ENCODE results near the gene ATF1. TPM values are rescaled to one million over a fixed set of nuclear protein-coding genes. Genes with fewer than 3 reads are reported as not detected.

ATF1 gene
- total and polyA plus RNA-seq, 5 donors, result 8.4 to 33.1 (median 23.2) TPM

DNA sequence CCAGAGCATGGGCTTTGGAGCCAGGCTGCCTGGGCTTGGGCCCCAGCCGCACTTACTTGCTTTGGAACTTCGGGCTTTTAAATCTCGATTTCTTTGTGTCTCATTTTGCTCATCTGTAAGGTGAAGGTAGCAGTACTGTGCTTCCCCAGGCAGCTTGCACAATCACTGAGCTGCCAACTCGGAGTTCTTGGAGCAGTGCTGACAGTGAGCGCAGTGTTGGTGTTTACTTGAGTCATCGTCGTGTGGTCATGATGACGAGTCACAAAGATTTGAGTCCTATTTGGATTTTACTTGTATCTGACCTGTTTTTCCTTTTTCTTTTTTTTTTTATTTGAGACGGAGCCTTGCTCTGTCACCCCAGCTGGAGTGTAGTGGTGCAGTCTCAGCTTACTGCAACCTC lies 31.3 kb upstream of the ATF1 start:
- Histone ChIP-seq H3K27me3 (ENCODE audit: control insufficient read depth, insufficient read depth) (no peaks in the 10 kb centered on the region), H3K9me3 (ENCODE audit: control insufficient read depth, low read length) (no peaks in the 10 kb centered on the region), H3K27ac (ENCODE audit: low read length) (no peak overlapping the region), H3K4me1 (ENCODE audit: control insufficient read depth, insufficient read depth, low read length) (no peaks in the 10 kb centered on the region), H3K4me3 (ENCODE audit: low read length) (no peak overlapping the region)
- ATAC-seq, result no peak
- intact Hi-C loops (cut with DNase I), result loop anchor here in 2 of 4 donors (10.0 kb wide), 1 partner anchor 228 kb away; the partner anchor contains the start of gene DIP2B (in 2 of the 2)
- DNase-seq, result no peak
- WGBS, result 91% methylated on average over 9 of the region's 9 CpGs

DNA sequence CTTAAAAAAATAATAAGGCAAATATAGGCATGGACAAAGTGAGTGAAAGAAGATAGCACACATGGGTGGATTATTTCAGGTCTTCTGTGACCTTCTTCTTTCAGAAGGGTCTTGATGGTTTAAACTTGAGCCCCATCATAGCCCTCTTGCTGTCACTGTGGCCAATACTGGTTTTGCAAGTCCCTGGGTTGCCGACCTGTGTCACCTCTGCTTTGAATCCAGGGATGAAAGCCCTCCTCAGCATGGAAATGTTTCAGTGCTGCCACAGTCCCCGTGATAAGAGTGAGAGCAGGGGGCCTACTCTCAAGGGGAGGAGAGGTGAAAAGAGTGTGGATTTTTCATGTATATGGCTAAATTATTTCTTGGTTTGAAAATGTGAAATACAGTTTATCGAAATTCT lies 30.2 kb upstream of the ATF1 start:
- intact Hi-C loops (cut with DNase I), result loop anchor here in 2 of 4 donors (10.0 kb wide), 1 partner anchor 229 kb away; the partner anchor contains the start of gene DIP2B (in 2 of the 2)
- DNase-seq, result no peak

DNA sequence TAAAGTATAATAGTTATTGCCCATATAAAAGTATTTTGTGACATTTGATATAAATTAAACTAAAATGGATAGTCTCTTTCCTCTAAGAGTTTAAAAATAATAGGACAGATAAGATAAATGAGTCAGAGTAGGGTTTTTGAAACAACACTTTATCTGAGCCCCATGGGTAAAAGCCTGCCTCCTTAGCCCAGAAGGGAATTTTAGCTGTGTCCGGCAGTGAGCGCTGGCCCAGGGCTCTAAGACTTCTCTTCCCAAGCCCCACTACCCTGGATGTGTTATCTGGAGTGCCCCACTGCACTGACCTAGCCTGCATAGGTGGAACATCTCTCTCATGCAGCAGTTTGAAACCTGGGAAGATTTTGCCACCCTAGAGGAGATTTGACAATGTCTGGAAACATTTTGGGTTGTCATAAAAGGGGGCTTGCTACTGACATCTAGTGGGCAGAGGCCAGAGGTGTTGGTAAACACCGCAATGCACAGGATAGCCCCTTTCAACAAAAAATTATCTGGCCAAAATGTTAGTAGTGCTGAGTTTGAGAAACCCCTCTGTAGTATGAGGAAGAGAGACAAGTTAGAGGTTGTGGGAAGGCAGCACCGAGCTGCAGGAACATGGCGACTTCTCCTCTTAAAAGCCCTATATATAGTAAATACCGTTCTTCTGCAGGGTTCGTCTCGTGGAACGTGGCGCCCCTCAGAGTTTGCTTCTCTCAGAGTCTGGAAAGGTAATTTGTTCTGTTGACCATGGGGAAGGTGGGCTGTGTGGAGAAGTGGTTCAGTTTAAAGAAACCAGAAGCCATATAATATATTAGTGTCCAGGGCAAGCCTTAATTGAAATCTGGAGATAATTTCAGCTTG lies 29.3 kb upstream of the ATF1 start:
- H3K27me3 ChIP-seq (ENCODE audit: control insufficient read depth, insufficient read depth), result no peaks in the 10 kb centered on the region
- no peaks in the 10 kb centered on the region for H3K4me1 ChIP-seq (ENCODE audit: control insufficient read depth, insufficient read depth, low read length)
- 66% methylated on average over 10 of the region's 10 CpGs for WGBS
- ATAC-seq, result peak in 1 of 2 donors; percentile 37
- no peaks in the 10 kb centered on the region for H3K9me3 ChIP-seq (ENCODE audit: control insufficient read depth, low read length)
- no peak overlapping the region for H3K4me3 ChIP-seq (ENCODE audit: low read length)
- intact Hi-C loops (cut with DNase I), result loop anchor here in 2 of 4 donors (10.0 kb wide), 1 partner anchor 230 kb away; the partner anchor contains the start of gene DIP2B (in 2 of the 2)
- H3K27ac ChIP-seq (ENCODE audit: low read length), result no peak overlapping the region
- DNase-seq, result no peak

More for the DNA sequence above, 30.2 kb upstream of the ATF1 start:
- H3K4me3 ChIP-seq (ENCODE audit: low read length), result no peak overlapping the region
- H3K9me3 ChIP-seq (ENCODE audit: control insufficient read depth, low read length), result no peaks in the 10 kb centered on the region
- no peak for ATAC-seq
- H3K27ac ChIP-seq (ENCODE audit: low read length), result no peak overlapping the region
- 73% methylated on average over 3 of the region's 3 CpGs for WGBS
- no peaks in the 10 kb centered on the region for H3K4me1 ChIP-seq (ENCODE audit: control insufficient read depth, insufficient read depth, low read length)
- H3K27me3 ChIP-seq (ENCODE audit: control insufficient read depth, insufficient read depth), result no peaks in the 10 kb centered on the region

DNA sequence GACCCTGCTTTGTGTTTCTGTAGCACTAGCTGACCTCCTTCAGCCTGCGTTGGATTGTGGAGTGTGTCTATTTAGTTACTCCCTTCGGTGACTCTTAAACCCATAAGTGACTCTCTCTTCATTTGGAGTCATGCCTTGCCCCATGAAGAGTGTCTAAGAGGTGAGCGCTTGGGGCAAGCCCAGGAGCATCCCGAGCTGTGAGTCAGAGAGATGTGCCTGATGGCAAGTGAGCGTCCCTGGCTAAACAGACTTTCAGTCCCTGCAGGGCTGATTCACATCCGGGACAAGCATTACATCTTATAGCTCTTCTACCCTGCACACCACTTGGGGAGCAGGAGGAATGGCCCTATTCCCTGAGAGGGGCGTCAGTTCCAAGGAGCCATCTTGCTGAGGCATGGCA lies 24.3 kb upstream of the ATF1 start:
- Histone ChIP-seq H3K4me3 (ENCODE audit: low read length) (no peak overlapping the region), H3K9me3 (ENCODE audit: control insufficient read depth, low read length) (no peaks in the 10 kb centered on the region), H3K27ac (ENCODE audit: low read length) (no peak overlapping the region), H3K27me3 (ENCODE audit: control insufficient read depth, insufficient read depth) (no peaks in the 10 kb centered on the region), H3K4me1 (ENCODE audit: control insufficient read depth, insufficient read depth, low read length) (no peaks in the 10 kb centered on the region)
- 96% methylated on average over 7 of the region's 7 CpGs for WGBS
- intact Hi-C loops (cut with DNase I), result loop anchor here in 2 of 4 donors (10.0 kb wide), 1 partner anchor 235 kb away; the partner anchor contains the start of gene DIP2B (in 2 of the 2)
- no peak for ATAC-seq
- DNase-seq, result no peak

DNA sequence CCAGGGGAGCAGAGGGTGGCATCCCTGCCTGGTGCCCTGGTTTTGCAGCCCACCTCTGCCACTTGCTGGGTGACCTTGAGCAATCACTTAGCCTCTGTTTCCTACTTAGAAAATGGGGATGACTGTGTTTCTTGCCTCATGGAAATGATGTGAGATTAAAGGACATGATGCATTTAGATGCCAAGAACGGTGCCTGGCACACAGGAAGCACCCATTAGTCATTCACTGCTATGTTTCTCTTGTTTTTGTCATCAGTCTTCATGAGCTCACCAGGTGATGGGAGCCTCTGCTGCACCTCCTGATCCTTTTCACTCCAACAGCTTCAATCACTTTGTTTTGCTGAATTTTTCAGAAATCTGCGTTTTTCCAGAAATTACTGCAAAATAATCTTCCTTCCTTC lies 23.6 kb upstream of the ATF1 start:
- Histone ChIP-seq H3K9me3 (ENCODE audit: control insufficient read depth, low read length) (no peaks in the 10 kb centered on the region), H3K4me3 (ENCODE audit: low read length) (no peak overlapping the region), H3K27ac (ENCODE audit: low read length) (no peak overlapping the region), H3K27me3 (ENCODE audit: control insufficient read depth, insufficient read depth) (no peaks in the 10 kb centered on the region), H3K4me1 (ENCODE audit: control insufficient read depth, insufficient read depth, low read length) (no peaks in the 10 kb centered on the region)
- DNase-seq, result no peak
- ATAC-seq, result no peak
- intact Hi-C loops (cut with DNase I), result no loop called here
- WGBS, result 86% methylated on average over 2 of the region's 2 CpGs

DNA sequence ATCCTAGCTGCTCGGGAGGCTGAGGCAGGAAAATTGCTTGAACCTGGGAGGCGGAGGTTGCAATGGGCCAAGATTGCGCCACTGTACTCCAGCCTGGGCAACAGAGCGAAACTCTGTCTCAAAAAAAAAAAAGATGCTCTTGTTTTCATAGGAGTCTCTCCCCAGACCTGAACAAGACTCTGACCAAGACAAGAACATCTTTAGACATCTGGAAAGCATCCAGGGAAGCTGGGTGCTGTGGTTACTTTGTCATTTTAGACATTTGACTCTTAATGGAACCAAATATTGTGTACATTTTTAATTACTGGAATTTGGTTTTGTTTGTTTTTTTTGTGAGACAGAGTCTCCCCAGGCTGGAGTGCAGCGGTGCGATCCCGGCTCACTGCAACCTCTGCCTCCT lies 21.1 kb upstream of the ATF1 start:
- intact Hi-C loops (cut with DNase I), result no loop called here
- ATAC-seq, result no peak
- WGBS, result 97% methylated on average over 7 of the region's 7 CpGs
- no peak overlapping the region for H3K27ac ChIP-seq (ENCODE audit: low read length)
- no peaks in the 10 kb centered on the region for H3K27me3 ChIP-seq (ENCODE audit: control insufficient read depth, insufficient read depth)
- no peaks in the 10 kb centered on the region for H3K4me1 ChIP-seq (ENCODE audit: control insufficient read depth, insufficient read depth, low read length)
- no peak overlapping the region for H3K4me3 ChIP-seq (ENCODE audit: low read length)
- no peaks in the 10 kb centered on the region for H3K9me3 ChIP-seq (ENCODE audit: control insufficient read depth, low read length)
- DNase-seq, result no peak

DNA sequence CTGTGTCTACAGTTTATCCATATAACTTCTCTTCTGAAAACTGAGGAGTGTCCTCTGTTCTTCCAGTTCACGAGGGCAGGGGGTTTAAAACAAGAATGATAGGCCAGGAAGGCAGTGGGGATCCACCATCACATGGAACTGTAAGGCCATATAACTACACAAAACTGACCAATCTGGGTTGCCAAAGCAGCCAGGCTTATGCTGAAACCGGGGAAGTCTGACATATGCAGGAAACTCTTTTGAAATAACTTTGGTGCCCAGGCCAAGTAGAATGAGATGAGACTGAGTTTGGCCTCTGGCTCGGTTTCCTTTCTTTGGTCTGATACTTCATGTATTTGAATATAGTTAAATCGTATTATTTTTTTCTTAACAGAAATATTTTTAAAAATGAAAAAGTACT lies 18.0 kb upstream of the ATF1 start:
- DNase-seq, result no peak
- Histone ChIP-seq H3K27me3 (ENCODE audit: control insufficient read depth, insufficient read depth) (no peaks in the 10 kb centered on the region), H3K4me1 (ENCODE audit: control insufficient read depth, insufficient read depth, low read length) (no peaks in the 10 kb centered on the region), H3K27ac (ENCODE audit: low read length) (no peak overlapping the region), H3K4me3 (ENCODE audit: low read length) (no peak overlapping the region), H3K9me3 (ENCODE audit: control insufficient read depth, low read length) (no peaks in the 10 kb centered on the region)
- 82% methylated on average over 4 of the region's 4 CpGs for WGBS
- intact Hi-C loops (cut with DNase I), result no loop called here
- ATAC-seq, result no peak

DNA sequence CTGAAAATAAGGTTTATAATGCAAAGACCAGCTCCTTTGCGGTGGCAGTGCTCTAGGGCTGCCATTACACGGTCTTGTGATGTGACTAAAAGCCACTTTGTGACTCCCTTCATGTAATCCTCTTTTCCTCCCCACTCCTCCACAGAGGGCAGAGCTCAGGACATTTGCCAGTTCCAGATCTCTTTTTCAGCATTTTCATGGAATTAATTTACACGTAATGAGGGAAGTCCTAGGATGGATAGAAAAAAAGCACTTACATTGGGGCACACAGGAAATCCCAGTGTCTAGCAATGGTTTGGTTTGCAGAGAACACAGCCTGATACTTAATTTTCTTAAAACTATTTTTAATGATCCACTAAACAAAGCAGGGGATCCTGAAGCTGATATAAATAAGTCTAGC lies 17.5 kb upstream of the ATF1 start:
- no peak overlapping the region for H3K4me3 ChIP-seq (ENCODE audit: low read length)
- intact Hi-C loops (cut with DNase I), result no loop called here
- no peaks in the 10 kb centered on the region for H3K27me3 ChIP-seq (ENCODE audit: control insufficient read depth, insufficient read depth)
- H3K27ac ChIP-seq (ENCODE audit: low read length), result no peak overlapping the region
- ATAC-seq (no peak), DNase-seq (no peak)
- H3K4me1 ChIP-seq (ENCODE audit: control insufficient read depth, insufficient read depth, low read length), result no peaks in the 10 kb centered on the region
- no peaks in the 10 kb centered on the region for H3K9me3 ChIP-seq (ENCODE audit: control insufficient read depth, low read length)
- 89% methylated on average over 3 of the region's 3 CpGs for WGBS

DNA sequence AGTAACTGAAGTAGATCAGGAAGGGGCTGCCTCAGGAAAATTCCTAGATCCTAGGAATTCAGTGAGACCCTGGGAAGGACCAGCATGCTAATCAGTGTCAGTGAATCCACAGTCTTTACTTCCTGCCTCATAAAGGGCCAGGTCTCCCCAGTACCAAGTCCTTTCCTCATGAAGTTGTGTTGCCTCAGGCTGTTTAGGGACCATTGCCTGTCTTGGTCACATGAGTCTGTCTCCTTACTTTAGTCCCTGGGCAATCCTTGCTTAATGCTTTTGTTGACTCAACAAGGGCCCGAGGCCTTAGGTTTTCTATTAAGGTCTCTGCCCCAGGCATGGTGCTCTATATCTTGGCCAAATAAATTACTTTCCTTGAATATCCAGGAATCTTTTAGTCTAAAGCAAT lies 16.1 kb upstream of the ATF1 start:
- no peak overlapping the region for H3K27ac ChIP-seq (ENCODE audit: low read length)
- 88% methylated on average over 1 of the region's 1 CpG for WGBS

DNA sequence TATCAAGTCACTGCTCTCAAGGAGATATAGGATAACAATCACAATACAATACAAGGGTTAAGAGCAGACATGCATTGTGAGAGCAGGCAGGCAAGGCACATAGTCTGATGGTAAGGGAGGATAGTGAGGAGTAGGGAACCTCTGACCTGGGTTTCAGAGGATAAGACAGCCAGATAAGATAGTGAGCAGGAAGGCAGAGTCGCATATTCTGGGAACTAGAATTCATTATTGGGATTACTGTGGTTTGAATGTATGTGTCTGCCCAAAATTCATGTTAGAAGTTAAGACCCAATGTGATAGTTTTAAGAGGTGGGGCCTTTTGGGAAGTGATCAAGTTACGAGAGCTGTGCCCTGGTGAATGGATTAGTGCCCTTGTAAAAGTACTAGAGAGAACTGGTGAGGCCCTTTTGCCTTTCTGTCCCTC lies 14.4 kb upstream of the ATF1 start:
- 88% methylated on average over 2 of the region's 2 CpGs for WGBS
- no peak for DNase-seq
- intact Hi-C loops (cut with DNase I), result no loop called here
- H3K9me3 ChIP-seq (ENCODE audit: control insufficient read depth, low read length), result no peaks in the 10 kb centered on the region
- ATAC-seq, result no peak
- no peak overlapping the region for H3K27ac ChIP-seq (ENCODE audit: low read length)
- no peak overlapping the region for H3K4me3 ChIP-seq (ENCODE audit: low read length)
- no peaks in the 10 kb centered on the region for H3K27me3 ChIP-seq (ENCODE audit: control insufficient read depth, insufficient read depth)
- H3K4me1 ChIP-seq (ENCODE audit: control insufficient read depth, insufficient read depth, low read length), result no peaks in the 10 kb centered on the region

More for the DNA sequence above, 16.1 kb upstream of the ATF1 start:
- no peak overlapping the region for H3K4me3 ChIP-seq (ENCODE audit: low read length)
- H3K9me3 ChIP-seq (ENCODE audit: control insufficient read depth, low read length), result no peaks in the 10 kb centered on the region
- H3K4me1 ChIP-seq (ENCODE audit: control insufficient read depth, insufficient read depth, low read length), result no peaks in the 10 kb centered on the region
- intact Hi-C loops (cut with DNase I), result no loop called here
- no peaks in the 10 kb centered on the region for H3K27me3 ChIP-seq (ENCODE audit: control insufficient read depth, insufficient read depth)
- DNase-seq (no peak), ATAC-seq (no peak)

DNA sequence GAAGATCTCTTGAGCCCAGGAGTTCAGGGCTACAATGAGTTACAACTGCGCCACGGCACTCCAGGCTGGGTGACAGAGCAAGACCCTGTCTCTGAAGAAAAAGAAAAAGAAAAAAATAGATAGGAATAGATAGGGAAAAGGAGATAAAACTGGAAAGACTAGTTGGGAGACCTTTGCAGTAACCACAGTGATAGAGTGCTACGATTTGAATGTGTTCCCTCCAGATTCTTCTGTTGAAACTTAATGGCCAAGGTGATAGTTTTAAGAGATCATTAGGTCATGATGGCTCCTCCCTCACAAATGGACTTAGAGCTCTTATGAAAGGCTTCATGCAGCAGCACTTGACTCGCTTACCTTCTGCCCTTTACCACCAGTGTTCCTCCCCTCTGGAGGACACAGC lies 13.5 kb upstream of the ATF1 start:
- H3K9me3 ChIP-seq (ENCODE audit: control insufficient read depth, low read length), result no peaks in the 10 kb centered on the region
- H3K4me3 ChIP-seq (ENCODE audit: low read length), result no peak overlapping the region
- no peaks in the 10 kb centered on the region for H3K27me3 ChIP-seq (ENCODE audit: control insufficient read depth, insufficient read depth)
- intact Hi-C loops (cut with DNase I), result no loop called here
- H3K27ac ChIP-seq (ENCODE audit: low read length), result no peak overlapping the region
- ATAC-seq, result no peak
- H3K4me1 ChIP-seq (ENCODE audit: control insufficient read depth, insufficient read depth, low read length), result no peaks in the 10 kb centered on the region
- 93% methylated on average over 4 of the region's 4 CpGs for WGBS
- DNase-seq, result no peak

Measured in right cardiac atrium (tissue), 5 donors.